ENCODE data around the gene MAPK10. TPM values are rescaled to one million over a fixed set of nuclear protein-coding genes. Genes with fewer than 3 reads are reported as not detected.

Gene MAPK10
- total RNA-seq, 6 donors from 2014 or later, result 11.1 to 89.1 (median 29.5) TPM

GRCh38 chr4:86060341-86060740 is 299.5 kb downstream of the MAPK10 start:
- H3K27ac ChIP-seq, result no peak overlapping the region
- H3K4me1 ChIP-seq, result no peaks in the 10 kb centered on the region
- H3K9me3 ChIP-seq, result no peaks in the 10 kb centered on the region
- ATAC-seq (ENCODE audit: low FRiP score in 2 of 2), result no peak
- no peak for DNase-seq
- 70 to 92% methylated on average over 1 of the region's 1 CpG for WGBS, 2 donors
- no peak for TF ChIP-seq EP300 (IDR thresholded peaks at IDR 0.05)
- no peaks in the 10 kb centered on the region for H3K27me3 ChIP-seq
- no peak overlapping the region for H3K4me3 ChIP-seq
- no peaks in the 10 kb centered on the region for H3K36me3 ChIP-seq

- ATAC-seq (ENCODE audit: low FRiP score in 2 of 2) (no peak), DNase-seq (no peak)
- Histone ChIP-seq H3K4me1 (no peaks in the 10 kb centered on the region), H3K36me3 (no peaks in the 10 kb centered on the region), H3K4me3 (no peak overlapping the region), H3K27me3 (no peaks in the 10 kb centered on the region), H3K9me3 (no peaks in the 10 kb centered on the region), H3K27ac (no peak overlapping the region)
- no peak for TF ChIP-seq POLR2AphosphoS5 (IDR thresholded peaks at IDR 0.05)
- TF ChIP-seq, protein P1, sequence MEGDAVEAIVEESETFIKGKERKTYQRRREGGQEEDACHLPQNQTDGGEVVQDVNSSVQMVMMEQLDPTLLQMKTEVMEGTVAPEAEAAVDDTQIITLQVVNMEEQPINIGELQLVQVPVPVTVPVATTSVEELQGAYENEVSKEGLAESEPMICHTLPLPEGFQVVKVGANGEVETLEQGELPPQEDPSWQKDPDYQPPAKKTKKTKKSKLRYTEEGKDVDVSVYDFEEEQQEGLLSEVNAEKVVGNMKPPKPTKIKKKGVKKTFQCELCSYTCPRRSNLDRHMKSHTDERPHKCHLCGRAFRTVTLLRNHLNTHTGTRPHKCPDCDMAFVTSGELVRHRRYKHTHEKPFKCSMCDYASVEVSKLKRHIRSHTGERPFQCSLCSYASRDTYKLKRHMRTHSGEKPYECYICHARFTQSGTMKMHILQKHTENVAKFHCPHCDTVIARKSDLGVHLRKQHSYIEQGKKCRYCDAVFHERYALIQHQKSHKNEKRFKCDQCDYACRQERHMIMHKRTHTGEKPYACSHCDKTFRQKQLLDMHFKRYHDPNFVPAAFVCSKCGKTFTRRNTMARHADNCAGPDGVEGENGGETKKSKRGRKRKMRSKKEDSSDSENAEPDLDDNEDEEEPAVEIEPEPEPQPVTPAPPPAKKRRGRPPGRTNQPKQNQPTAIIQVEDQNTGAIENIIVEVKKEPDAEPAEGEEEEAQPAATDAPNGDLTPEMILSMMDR (IDR thresholded peaks at IDR 0.05), result no peak
- no peak for TF ChIP-seq EP300 (IDR thresholded peaks at IDR 0.05)
- TF ChIP-seq POLR2A (IDR thresholded peaks at IDR 0.05), result no peak
These were observed 301.2 kb downstream of the MAPK10 start for GRCh38 chr4:86058621-86059020.

- TF ChIP-seq POLR2AphosphoS5 (IDR thresholded peaks at IDR 0.05) (no peak), EP300 (IDR thresholded peaks at IDR 0.05) (no peak), POLR2A (IDR thresholded peaks at IDR 0.05) (no peak)
- TF ChIP-seq, protein P1 (IDR thresholded peaks at IDR 0.05), result no peak
- no peak for ATAC-seq (ENCODE audit: low FRiP score in 2 of 2)
- H3K4me1 ChIP-seq, result no peaks in the 10 kb centered on the region
- no peak overlapping the region for H3K4me3 ChIP-seq
- no peaks in the 10 kb centered on the region for H3K36me3 ChIP-seq
- no peak overlapping the region for H3K27ac ChIP-seq
- 38 to 45% methylated on average over 1 of the region's 1 CpG for WGBS, 2 donors
- no peak for DNase-seq
- no peaks in the 10 kb centered on the region for H3K9me3 ChIP-seq
- H3K27me3 ChIP-seq, result no peaks in the 10 kb centered on the region
These were observed 304.0 kb downstream of the MAPK10 start for GRCh38 chr4:86055898-86056297.

DNA sequence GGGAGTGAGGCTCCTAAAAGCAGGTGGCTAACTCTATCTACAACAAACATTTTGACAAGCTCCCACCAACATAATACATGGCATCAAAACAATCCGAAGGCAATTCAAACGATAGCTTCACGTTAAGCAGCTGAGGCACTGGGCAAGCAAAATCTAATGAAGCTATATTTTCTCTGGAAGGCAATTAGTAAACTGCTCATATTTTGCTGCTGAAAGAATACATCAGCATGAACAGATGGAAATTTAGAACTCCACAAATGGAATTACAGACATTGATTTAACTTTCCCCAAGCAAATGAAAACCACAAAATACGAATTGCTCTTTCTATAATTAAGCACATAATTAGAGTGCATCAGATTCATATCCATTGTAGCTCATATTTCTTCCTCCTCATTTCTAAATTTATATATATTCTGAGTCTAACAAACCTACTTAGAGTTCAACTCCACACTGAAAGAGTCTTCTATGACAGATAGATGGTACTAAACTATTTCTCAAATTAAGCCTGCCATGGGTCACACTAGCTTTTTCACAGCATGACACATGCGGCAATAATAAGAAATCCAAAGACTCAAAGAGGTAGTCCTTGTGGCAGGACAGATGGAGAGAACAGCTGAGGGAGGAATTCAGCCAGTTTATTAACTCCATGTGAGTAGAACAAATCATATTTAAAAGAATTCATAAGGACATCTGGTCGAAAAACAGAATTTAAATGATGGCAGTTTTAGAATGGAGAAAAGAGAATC is 305.4 kb downstream of the MAPK10 start:
- DNase-seq (no peak), ATAC-seq (ENCODE audit: low FRiP score in 2 of 2) (no peak)
- TF ChIP-seq POLR2AphosphoS5 (IDR thresholded peaks at IDR 0.05) (no peak), POLR2A (IDR thresholded peaks at IDR 0.05) (no peak), EP300 (IDR thresholded peaks at IDR 0.05) (no peak)
- TF ChIP-seq, protein P1 (IDR thresholded peaks at IDR 0.05), result no peak
- Histone ChIP-seq H3K4me1 (no peaks in the 10 kb centered on the region), H3K27me3 (no peaks in the 10 kb centered on the region), H3K4me3 (no peak overlapping the region), H3K36me3 (no peaks in the 10 kb centered on the region), H3K9me3 (no peaks in the 10 kb centered on the region), H3K27ac (no peak overlapping the region)
- WGBS, 2 donors, result 76 to 87% methylated on average over 6 of the region's 6 CpGs

- no peak for ATAC-seq (ENCODE audit: low FRiP score in 2 of 2)
These were observed 309.4 kb downstream of the MAPK10 start for GRCh38 chr4:86050496-86050895.

More at GRCh38 chr4:86050496-86050895, 309.4 kb downstream of the MAPK10 start:
- Histone ChIP-seq H3K27ac (no peak overlapping the region), H3K36me3 (no peaks in the 10 kb centered on the region), H3K4me1 (no peaks in the 10 kb centered on the region), H3K27me3 (no peaks in the 10 kb centered on the region), H3K4me3 (no peak overlapping the region), H3K9me3 (no peaks in the 10 kb centered on the region)
- no peak for TF ChIP-seq EP300 (IDR thresholded peaks at IDR 0.05)
- TF ChIP-seq, protein P1 (IDR thresholded peaks at IDR 0.05), result no peak
- TF ChIP-seq POLR2AphosphoS5 (IDR thresholded peaks at IDR 0.05), result no peak
- TF ChIP-seq POLR2A (IDR thresholded peaks at IDR 0.05), result no peak
- no peak for DNase-seq
- 88 to 94% methylated on average over 1 of the region's 1 CpG for WGBS, 2 donors
